GM23338 (cell line): ENCODE results near the gene DPYSL3.

Experiments
- CREB1 ChIP-seq: fragments of 250-450 bp; sonication (Bioruptor Pico); IDR thresholded peaks from 2 replicates; pipeline ENCODE4 v1.5.0; 2020; ENCODE audit warnings: low read depth, mild to moderate bottlenecking, moderate library complexity
- EZH2 ChIP-seq: fragments of 200-600 bp; sonication (generic); IDR thresholded peaks from one replicate; pipeline ENCODE4 v1.8.0; 2017; ENCODE audit warnings: antibody characterized with exemption, mild to moderate bottlenecking, low read depth; ENCODE audit not compliant: unreplicated experiment
- EZH2phosphoT487 ChIP-seq: fragments of 200-600 bp; sonication (generic); IDR thresholded peaks from one replicate; pipeline ENCODE4 v1.8.1; 2018; ENCODE audit warnings: antibody characterized with exemption; ENCODE audit not compliant: unreplicated experiment
- POLR2AphosphoS5 ChIP-seq: IDR thresholded peaks from 2 replicates; pipeline ENCODE4 v1.6.1; 2016; ENCODE audit warnings: antibody characterized with exemption, low read depth
- ZNF114 ChIP-seq: fragments of 250-450 bp; sonication (Bioruptor Pico); IDR thresholded peaks from 2 replicates; pipeline ENCODE4 v1.5.0; 2020; ENCODE audit warnings: mild to moderate bottlenecking, moderate library complexity
- ZNF331 ChIP-seq: fragments of 250-450 bp; sonication (Bioruptor Pico); IDR thresholded peaks from 2 replicates; pipeline ENCODE4 v1.5.0; 2020; ENCODE audit warnings: low read depth, mild to moderate bottlenecking, moderate library complexity
- TF ChIP-seq, protein P1 (sequence below), 2 experiments: fragments of 200-600 bp in 1 of 2; sonication (generic) in 1 of 2; conservative IDR thresholded peaks; 2 replicates each; pipeline versions ENCODE4 v1.5.1 to v1.6.1; 2016 to 2017; ENCODE audit warnings: antibody characterized with exemption in 2 of 2, low read depth in 2 of 2, mild to moderate bottlenecking in 2 of 2, moderate library complexity in 1 of 2
- TF ChIP-seq, protein P2 (sequence below): IDR thresholded peaks from one replicate; pipeline ENCODE4 v1.6.1; 2018; ENCODE audit warnings: antibody characterized with exemption; ENCODE audit not compliant: unreplicated experiment

DNA sequence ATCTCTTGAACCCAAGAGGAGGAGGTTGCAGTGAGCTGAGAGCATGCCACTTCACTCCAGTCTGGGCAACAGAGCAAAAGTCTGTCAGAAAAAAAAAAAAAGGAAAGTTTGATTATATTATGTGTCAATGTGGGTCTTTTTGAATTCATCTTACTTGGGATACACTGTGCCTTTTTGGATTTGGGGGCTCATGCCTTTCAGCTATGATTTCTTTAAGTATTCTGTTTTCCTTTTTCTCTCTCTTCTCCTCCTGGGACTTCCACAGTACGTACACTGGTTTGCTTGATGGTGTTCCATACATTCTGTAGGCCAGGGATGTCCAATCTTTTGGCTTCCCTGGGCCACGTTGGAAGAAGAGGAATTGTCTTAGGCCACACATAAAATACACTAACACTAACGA lies 128.3 kb downstream of the DPYSL3 start:
- TF ChIP-seq, protein P1, sequence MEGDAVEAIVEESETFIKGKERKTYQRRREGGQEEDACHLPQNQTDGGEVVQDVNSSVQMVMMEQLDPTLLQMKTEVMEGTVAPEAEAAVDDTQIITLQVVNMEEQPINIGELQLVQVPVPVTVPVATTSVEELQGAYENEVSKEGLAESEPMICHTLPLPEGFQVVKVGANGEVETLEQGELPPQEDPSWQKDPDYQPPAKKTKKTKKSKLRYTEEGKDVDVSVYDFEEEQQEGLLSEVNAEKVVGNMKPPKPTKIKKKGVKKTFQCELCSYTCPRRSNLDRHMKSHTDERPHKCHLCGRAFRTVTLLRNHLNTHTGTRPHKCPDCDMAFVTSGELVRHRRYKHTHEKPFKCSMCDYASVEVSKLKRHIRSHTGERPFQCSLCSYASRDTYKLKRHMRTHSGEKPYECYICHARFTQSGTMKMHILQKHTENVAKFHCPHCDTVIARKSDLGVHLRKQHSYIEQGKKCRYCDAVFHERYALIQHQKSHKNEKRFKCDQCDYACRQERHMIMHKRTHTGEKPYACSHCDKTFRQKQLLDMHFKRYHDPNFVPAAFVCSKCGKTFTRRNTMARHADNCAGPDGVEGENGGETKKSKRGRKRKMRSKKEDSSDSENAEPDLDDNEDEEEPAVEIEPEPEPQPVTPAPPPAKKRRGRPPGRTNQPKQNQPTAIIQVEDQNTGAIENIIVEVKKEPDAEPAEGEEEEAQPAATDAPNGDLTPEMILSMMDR (conservative IDR thresholded peaks at IDR 0.05; ENCODE audit: low read depth in 2 of 2): no peak
- TF ChIP-seq EZH2: no peak
- TF ChIP-seq POLR2AphosphoS5: no peak
- TF ChIP-seq, protein P2, sequence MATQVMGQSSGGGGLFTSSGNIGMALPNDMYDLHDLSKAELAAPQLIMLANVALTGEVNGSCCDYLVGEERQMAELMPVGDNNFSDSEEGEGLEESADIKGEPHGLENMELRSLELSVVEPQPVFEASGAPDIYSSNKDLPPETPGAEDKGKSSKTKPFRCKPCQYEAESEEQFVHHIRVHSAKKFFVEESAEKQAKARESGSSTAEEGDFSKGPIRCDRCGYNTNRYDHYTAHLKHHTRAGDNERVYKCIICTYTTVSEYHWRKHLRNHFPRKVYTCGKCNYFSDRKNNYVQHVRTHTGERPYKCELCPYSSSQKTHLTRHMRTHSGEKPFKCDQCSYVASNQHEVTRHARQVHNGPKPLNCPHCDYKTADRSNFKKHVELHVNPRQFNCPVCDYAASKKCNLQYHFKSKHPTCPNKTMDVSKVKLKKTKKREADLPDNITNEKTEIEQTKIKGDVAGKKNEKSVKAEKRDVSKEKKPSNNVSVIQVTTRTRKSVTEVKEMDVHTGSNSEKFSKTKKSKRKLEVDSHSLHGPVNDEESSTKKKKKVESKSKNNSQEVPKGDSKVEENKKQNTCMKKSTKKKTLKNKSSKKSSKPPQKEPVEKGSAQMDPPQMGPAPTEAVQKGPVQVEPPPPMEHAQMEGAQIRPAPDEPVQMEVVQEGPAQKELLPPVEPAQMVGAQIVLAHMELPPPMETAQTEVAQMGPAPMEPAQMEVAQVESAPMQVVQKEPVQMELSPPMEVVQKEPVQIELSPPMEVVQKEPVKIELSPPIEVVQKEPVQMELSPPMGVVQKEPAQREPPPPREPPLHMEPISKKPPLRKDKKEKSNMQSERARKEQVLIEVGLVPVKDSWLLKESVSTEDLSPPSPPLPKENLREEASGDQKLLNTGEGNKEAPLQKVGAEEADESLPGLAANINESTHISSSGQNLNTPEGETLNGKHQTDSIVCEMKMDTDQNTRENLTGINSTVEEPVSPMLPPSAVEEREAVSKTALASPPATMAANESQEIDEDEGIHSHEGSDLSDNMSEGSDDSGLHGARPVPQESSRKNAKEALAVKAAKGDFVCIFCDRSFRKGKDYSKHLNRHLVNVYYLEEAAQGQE: no peak
- no peak for TF ChIP-seq EZH2phosphoT487
- TF ChIP-seq CREB1 (CRISPR knock-in tag): no peak
- TF ChIP-seq ZNF114 (CRISPR knock-in tag): no peak
- TF ChIP-seq ZNF331 (CRISPR knock-in tag): no peak
